ENCODE measurements around the gene CGNL1.

Gene CGNL1

DNA sequence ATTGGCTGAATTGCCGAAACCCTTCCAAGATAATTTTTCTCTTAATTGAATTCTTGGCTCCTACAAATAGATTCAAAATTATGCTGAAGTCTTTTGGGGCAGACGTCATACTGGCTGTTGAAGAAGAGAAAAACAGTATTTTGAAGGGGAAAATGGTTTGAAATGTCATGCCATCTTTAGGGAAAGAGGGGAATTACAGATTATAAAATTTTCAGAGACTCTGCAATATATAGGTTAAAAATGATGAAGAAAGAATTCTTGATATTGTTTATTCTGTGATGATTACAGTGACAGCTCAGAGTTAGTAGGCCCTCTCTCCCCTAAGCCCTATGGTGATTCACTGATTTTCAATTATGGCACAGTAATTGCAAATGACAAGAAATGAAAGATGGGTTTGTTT is 86.1 kb downstream of the CGNL1 start:
- H2AFZ ChIP-seq: no peak overlapping the region
- no peak overlapping the region for H3K4me3 ChIP-seq (ENCODE audit: low read depth, low read length)
- TF ChIP-seq, protein P1, sequence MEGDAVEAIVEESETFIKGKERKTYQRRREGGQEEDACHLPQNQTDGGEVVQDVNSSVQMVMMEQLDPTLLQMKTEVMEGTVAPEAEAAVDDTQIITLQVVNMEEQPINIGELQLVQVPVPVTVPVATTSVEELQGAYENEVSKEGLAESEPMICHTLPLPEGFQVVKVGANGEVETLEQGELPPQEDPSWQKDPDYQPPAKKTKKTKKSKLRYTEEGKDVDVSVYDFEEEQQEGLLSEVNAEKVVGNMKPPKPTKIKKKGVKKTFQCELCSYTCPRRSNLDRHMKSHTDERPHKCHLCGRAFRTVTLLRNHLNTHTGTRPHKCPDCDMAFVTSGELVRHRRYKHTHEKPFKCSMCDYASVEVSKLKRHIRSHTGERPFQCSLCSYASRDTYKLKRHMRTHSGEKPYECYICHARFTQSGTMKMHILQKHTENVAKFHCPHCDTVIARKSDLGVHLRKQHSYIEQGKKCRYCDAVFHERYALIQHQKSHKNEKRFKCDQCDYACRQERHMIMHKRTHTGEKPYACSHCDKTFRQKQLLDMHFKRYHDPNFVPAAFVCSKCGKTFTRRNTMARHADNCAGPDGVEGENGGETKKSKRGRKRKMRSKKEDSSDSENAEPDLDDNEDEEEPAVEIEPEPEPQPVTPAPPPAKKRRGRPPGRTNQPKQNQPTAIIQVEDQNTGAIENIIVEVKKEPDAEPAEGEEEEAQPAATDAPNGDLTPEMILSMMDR (IDR thresholded peaks at IDR 0.05): no peak
- no peaks in the 10 kb centered on the region for H3K4me1 ChIP-seq
- no peak overlapping the region for H3K27ac ChIP-seq
- H3K27me3 ChIP-seq (ENCODE audit: control insufficient read depth, insufficient read depth, low read length): no peaks in the 10 kb centered on the region
- H3K9ac ChIP-seq: no peak overlapping the region
- no peak overlapping the region for H3K4me2 ChIP-seq (ENCODE audit: low read length)
- no peaks in the 10 kb centered on the region for H3K79me2 ChIP-seq
- H3K36me3 ChIP-seq (ENCODE audit: control insufficient read depth, insufficient read depth, low read length): no peaks in the 10 kb centered on the region
- H3K9me3 ChIP-seq (ENCODE audit: control insufficient read depth, low read length): no peaks in the 10 kb centered on the region

DNA sequence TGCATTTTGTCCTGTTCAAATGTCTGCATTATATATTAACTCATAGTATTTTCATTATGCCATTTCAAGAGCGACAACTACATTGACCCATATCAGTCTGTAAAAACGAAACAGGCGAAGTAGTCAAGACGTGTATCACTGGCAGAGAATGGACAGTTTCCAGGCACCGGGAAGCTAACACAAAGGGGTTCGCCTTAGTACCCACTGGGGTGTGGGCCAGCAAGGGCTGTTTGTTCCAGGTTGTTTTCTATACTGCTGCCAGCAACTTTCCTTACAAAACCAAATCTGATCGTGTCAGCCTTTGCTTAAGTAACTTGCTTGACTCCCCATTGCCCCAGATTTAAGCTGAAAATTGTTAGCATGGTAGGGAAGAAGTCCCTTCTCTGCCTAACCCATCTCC is 87.1 kb downstream of the CGNL1 start:
- H3K36me3 ChIP-seq (ENCODE audit: control insufficient read depth, insufficient read depth, low read length): no peaks in the 10 kb centered on the region
- H3K27ac ChIP-seq: no peak overlapping the region
- H3K27me3 ChIP-seq (ENCODE audit: control insufficient read depth, insufficient read depth, low read length): no peaks in the 10 kb centered on the region

DNA sequence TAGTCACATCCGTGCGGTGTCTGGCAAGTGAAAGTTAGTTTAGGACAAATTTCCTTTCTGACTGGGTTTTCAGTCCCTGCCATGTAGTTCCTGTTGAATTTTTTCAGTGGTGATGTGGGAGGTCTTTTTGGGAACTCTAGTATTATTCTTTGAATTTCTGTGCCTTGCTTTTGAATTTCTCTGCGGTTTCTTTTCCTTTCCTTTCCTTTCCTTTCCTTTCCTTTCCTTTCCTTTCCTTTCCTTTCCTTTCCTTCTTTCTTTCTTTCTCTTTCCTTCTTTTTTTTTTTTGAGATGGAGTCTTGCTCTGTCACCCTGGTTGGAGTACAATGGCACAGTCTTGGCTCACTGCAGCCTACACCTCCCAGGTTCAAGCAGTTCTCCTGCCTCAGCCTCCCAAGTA is 88.2 kb downstream of the CGNL1 start:
- Histone ChIP-seq H3K36me3 (ENCODE audit: control insufficient read depth, insufficient read depth, low read length) (no peaks in the 10 kb centered on the region), H3K9ac (no peak overlapping the region), H3K4me3 (ENCODE audit: low read depth, low read length) (no peak overlapping the region), H3K27ac (no peak overlapping the region), H2AFZ (no peak overlapping the region), H3K27me3 (ENCODE audit: control insufficient read depth, insufficient read depth, low read length) (no peaks in the 10 kb centered on the region), H3K4me2 (ENCODE audit: low read length) (no peak overlapping the region), H3K79me2 (no peaks in the 10 kb centered on the region), H3K4me1 (no peaks in the 10 kb centered on the region), H3K9me3 (ENCODE audit: control insufficient read depth, low read length) (no peaks in the 10 kb centered on the region)
- TF ChIP-seq, protein P1 (IDR thresholded peaks at IDR 0.05): no peak

More for the DNA sequence above, 87.1 kb downstream of the CGNL1 start:
- TF ChIP-seq, protein P1 (IDR thresholded peaks at IDR 0.05): no peak
- H3K4me1 ChIP-seq: no peaks in the 10 kb centered on the region
- H3K4me2 ChIP-seq (ENCODE audit: low read length): no peak overlapping the region
- H3K4me3 ChIP-seq (ENCODE audit: low read depth, low read length): no peak overlapping the region
- H3K9ac ChIP-seq: no peak overlapping the region
- H3K79me2 ChIP-seq: no peaks in the 10 kb centered on the region
- H2AFZ ChIP-seq: no peak overlapping the region
- H3K9me3 ChIP-seq (ENCODE audit: control insufficient read depth, low read length): no peaks in the 10 kb centered on the region

- no peaks in the 10 kb centered on the region for H3K79me2 ChIP-seq
- H3K27ac ChIP-seq: no peak overlapping the region
These were observed 92.2 kb downstream of the CGNL1 start for GRCh38 chr15:57468486-57468885.

DNA sequence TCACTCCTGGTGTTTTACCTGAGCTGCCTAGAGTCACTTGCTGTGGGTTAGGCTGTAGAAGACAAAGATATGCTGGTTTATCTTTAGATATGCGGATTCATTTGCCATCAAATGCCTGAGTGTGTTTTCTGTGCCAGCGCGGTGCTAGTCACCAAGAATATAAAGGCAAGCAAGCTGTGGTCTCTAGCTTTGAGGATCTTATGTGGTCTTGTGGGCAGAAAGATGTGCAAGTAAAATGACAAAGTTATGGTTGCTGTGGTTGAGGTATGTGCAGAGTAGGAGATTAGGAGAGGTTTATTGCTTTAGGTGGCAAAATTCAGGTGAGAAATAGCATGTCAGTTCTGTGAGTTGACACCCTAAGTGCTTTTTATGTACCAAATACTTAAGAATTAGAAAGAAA is 94.2 kb downstream of the CGNL1 start:
- Histone ChIP-seq H3K9ac (no peak overlapping the region), H2AFZ (no peak overlapping the region), H3K27me3 (ENCODE audit: control insufficient read depth, insufficient read depth, low read length) (no peaks in the 10 kb centered on the region), H3K27ac (no peak overlapping the region), H3K36me3 (ENCODE audit: control insufficient read depth, insufficient read depth, low read length) (no peaks in the 10 kb centered on the region), H3K4me3 (ENCODE audit: low read depth, low read length) (no peak overlapping the region), H3K4me1 (no peaks in the 10 kb centered on the region), H3K4me2 (ENCODE audit: low read length) (no peak overlapping the region), H3K9me3 (ENCODE audit: control insufficient read depth, low read length) (no peaks in the 10 kb centered on the region), H3K79me2 (no peaks in the 10 kb centered on the region)
- TF ChIP-seq, protein P1 (IDR thresholded peaks at IDR 0.05): no peak

More at GRCh38 chr15:57468486-57468885, 92.2 kb downstream of the CGNL1 start:
- TF ChIP-seq, protein P1 (IDR thresholded peaks at IDR 0.05): no peak
- H3K4me1 ChIP-seq: no peaks in the 10 kb centered on the region
- H3K9me3 ChIP-seq (ENCODE audit: control insufficient read depth, low read length): no peaks in the 10 kb centered on the region
- no peak overlapping the region for H3K4me3 ChIP-seq (ENCODE audit: low read depth, low read length)
- no peak overlapping the region for H3K9ac ChIP-seq
- H3K36me3 ChIP-seq (ENCODE audit: control insufficient read depth, insufficient read depth, low read length): no peaks in the 10 kb centered on the region
- H3K27me3 ChIP-seq (ENCODE audit: control insufficient read depth, insufficient read depth, low read length): no peaks in the 10 kb centered on the region
- H2AFZ ChIP-seq: no peak overlapping the region
- no peak overlapping the region for H3K4me2 ChIP-seq (ENCODE audit: low read length)

Measured in parathyroid adenoma (tissue), 2 donors.